Measurements from ENCODE around the gene LCOR. TPM values are rescaled to one million over a fixed set of nuclear protein-coding genes. Genes with fewer than 3 reads are reported as not detected.

The LCOR gene
- total RNA-seq, 4 donors from 2014 or later: 61.9 to 133 (median 81.2) TPM

DNA sequence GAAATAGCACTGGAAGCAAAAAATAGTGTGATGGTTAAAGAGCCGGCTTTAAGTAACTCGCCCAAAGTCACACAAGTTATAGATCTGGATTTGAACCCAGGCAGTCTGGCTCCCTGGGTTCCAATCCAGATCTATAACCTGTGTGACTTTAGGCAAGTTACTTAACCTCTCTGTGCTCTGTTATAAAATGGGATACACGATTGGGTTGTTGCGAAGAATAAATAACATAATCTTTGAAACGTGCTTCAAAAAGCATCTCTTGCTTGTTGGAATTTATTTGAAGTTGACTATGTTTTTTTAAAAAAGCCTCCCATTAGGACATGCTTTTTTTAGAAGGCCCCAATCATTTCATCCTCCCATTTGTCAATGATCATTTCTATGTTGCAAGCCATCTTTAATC lies 3.5 kb upstream of the LCOR start:
- H3K36me3 ChIP-seq: no peaks in the 10 kb centered on the region

GRCh38 chr10:96829029-96829773 lies 2.9 kb upstream of the LCOR start:
- Histone ChIP-seq H3K36me3 (no peaks in the 10 kb centered on the region), H3K9me3 (no peaks in the 10 kb centered on the region), H3K27ac (no peak overlapping the region), H3K4me3 (no peak overlapping the region), H3K4me1 (peaks cover 0 to 9% (median 4%) of the 10 kb centered on the region in 4 donors), H3K27me3 (no peaks in the 10 kb centered on the region)
- TF ChIP-seq CTCF (IDR thresholded peaks at IDR 0.05): no peak
- no peak for TF ChIP-seq POLR2A (IDR thresholded peaks at IDR 0.05)
- no peak for DNase-seq

More for the DNA sequence above, 3.5 kb upstream of the LCOR start:
- Histone ChIP-seq H3K27me3 (no peaks in the 10 kb centered on the region), H3K9me3 (no peaks in the 10 kb centered on the region), H3K4me3 (no peak overlapping the region), H3K4me1 (peaks cover 0 to 9% (median 2%) of the 10 kb centered on the region in 4 donors), H3K27ac (no peak overlapping the region)
- TF ChIP-seq CTCF (IDR thresholded peaks at IDR 0.05) (no peak), POLR2A (IDR thresholded peaks at IDR 0.05) (no peak)
- no peak for DNase-seq

GRCh38 chr10:96830511-96831199 lies 1.4 kb upstream of the LCOR start:
- Histone ChIP-seq H3K36me3 (no peaks in the 10 kb centered on the region), H3K27me3 (no peaks in the 10 kb centered on the region), H3K27ac (peak overlapping the region; percentile 3 to 99 (median 97)), H3K9me3 (no peaks in the 10 kb centered on the region), H3K4me3 (peak overlapping the region in 1 of 4 donors; percentile 91), H3K4me1 (peaks cover 0 to 23% (median 6%) of the 10 kb centered on the region in 4 donors)
- peak; percentile 65 to 95 (median 87) for DNase-seq
- TF ChIP-seq CTCF (IDR thresholded peaks at IDR 0.05): peak; percentile 91 to 97 (median 94)
- no peak for TF ChIP-seq POLR2A (IDR thresholded peaks at IDR 0.05)

GRCh38 chr10:96831200-96831866 lies 765 bp upstream of the LCOR start:
- Histone ChIP-seq H3K9me3 (no peaks in the 10 kb centered on the region), H3K36me3 (no peaks in the 10 kb centered on the region), H3K4me3 (peak overlapping the region; percentile 69 to 91 (median 87)), H3K4me1 (peaks cover 0 to 30% (median 10%) of the 10 kb centered on the region in 4 donors), H3K27me3 (no peaks in the 10 kb centered on the region), H3K27ac (peak overlapping the region; percentile 95 to 99 (median 98))
- no peak for TF ChIP-seq CTCF (IDR thresholded peaks at IDR 0.05)
- TF ChIP-seq POLR2A (IDR thresholded peaks at IDR 0.05): no peak
- no peak for DNase-seq

GRCh38 chr10:96832721-96833219 lies 672 bp downstream of the LCOR start:
- DNase-seq: peak; percentile 88 to 94 (median 92)
- H3K4me1 ChIP-seq: peaks cover 0 to 33% (median 11%) of the 10 kb centered on the region in 4 donors
- peak overlapping the region; percentile 95 to 99 (median 98) for H3K27ac ChIP-seq
- H3K4me3 ChIP-seq: peak overlapping the region; percentile 69 to 91 (median 87)
- no peaks in the 10 kb centered on the region for H3K36me3 ChIP-seq
- TF ChIP-seq CTCF (IDR thresholded peaks at IDR 0.05) (no peak), POLR2A (IDR thresholded peaks at IDR 0.05) (peak; percentile 53 to 64)
- H3K9me3 ChIP-seq: no peaks in the 10 kb centered on the region
- H3K27me3 ChIP-seq: no peaks in the 10 kb centered on the region

All from Peyer's patch (tissue), 4 donors.